Mesendoderm (in vitro differentiated cells): ENCODE measurements around the gene RAB11FIP4.

ENCODE experiments used
- DNase-seq: peaks from one replicate; pipeline ENCODE4 v3.0.0; 2013
- H2AK5ac ChIP-seq: 2 replicates; pipeline ENCODE4 v1.6.1; 2013; ENCODE audit warnings: low read length, inconsistent platforms
- H2BK120ac ChIP-seq: 2 replicates; pipeline ENCODE4 v1.6.1; 2013; ENCODE audit warnings: low read depth, mild to moderate bottlenecking, low read length, moderate library complexity, mixed read lengths
- H2BK15ac ChIP-seq: replicated peaks from 2 replicates; pipeline ENCODE4 v1.6.1; 2013; ENCODE audit warnings: low read depth, mild to moderate bottlenecking, moderate library complexity
- H2BK5ac ChIP-seq: 2 replicates; pipeline ENCODE4 v1.6.1; 2013; ENCODE audit warnings: low read length, inconsistent platforms
- H3K18ac ChIP-seq: 2 replicates; pipeline ENCODE4 v1.6.1; 2013; ENCODE audit warnings: mild to moderate bottlenecking, low read length, mixed read lengths
- H3K23ac ChIP-seq: one replicate; pipeline ENCODE4 v1.6.1; 2013; ENCODE audit warnings: low read length
- H3K27ac ChIP-seq: 2 replicates; pipeline ENCODE4 v1.5.1; 2013; ENCODE audit warnings: low read depth, mild to moderate bottlenecking, inconsistent platforms, low read length, moderate library complexity
- H3K27me3 ChIP-seq: 2 replicates; pipeline ENCODE4 v1.6.1; 2013; ENCODE audit warnings: low read length, control low read depth, mild to moderate bottlenecking, inconsistent platforms; ENCODE audit not compliant: insufficient read depth, poor library complexity
- H3K36me3 ChIP-seq: 2 replicates; pipeline ENCODE4 v1.6.1; 2013; ENCODE audit warnings: low read length, inconsistent platforms; ENCODE audit not compliant: control insufficient read depth, insufficient read depth
- H3K4ac ChIP-seq: one replicate; pipeline ENCODE4 v1.6.1; 2013; ENCODE audit warnings: low read depth, mild to moderate bottlenecking, low read length, moderate library complexity
- H3K4me1 ChIP-seq: 2 replicates; pipeline ENCODE4 v1.6.1; 2013; ENCODE audit warnings: low read depth, low read length, inconsistent platforms; ENCODE audit not compliant: control insufficient read depth
- H3K4me2 ChIP-seq: 2 replicates; pipeline ENCODE4 v1.6.1; 2013; ENCODE audit warnings: low read length
- H3K4me3 ChIP-seq: 2 replicates; pipeline ENCODE4 v1.5.1; 2013; ENCODE audit warnings: mild to moderate bottlenecking, low read length
- H3K56ac ChIP-seq: one replicate; pipeline ENCODE4 v1.6.1; 2013; ENCODE audit warnings: low read length
- H3K79me1 ChIP-seq: 2 replicates; pipeline ENCODE4 v1.6.1; 2013; ENCODE audit warnings: low read length, inconsistent platforms
- H3K79me2 ChIP-seq: 2 replicates; pipeline ENCODE4 v1.6.1; 2013; ENCODE audit warnings: mild to moderate bottlenecking, low read length; ENCODE audit not compliant: control insufficient read depth, insufficient read depth
- H3K9ac ChIP-seq: 2 replicates; pipeline ENCODE4 v1.6.1; 2013; ENCODE audit warnings: low read length, inconsistent platforms
- H4K5ac ChIP-seq: one replicate; pipeline ENCODE4 v1.6.1; 2013; ENCODE audit warnings: low read length
- H4K8ac ChIP-seq: one replicate; pipeline ENCODE4 v1.6.1; 2013; ENCODE audit warnings: low read depth, mild to moderate bottlenecking, control low read depth, low read length, moderate library complexity
- WGBS: extraction: QIAGEN DNeasy Blood & Tissue Kit; methylation state at CpG from one replicate; pipeline ENCODE4 v1.1.7; 2013; ENCODE audit warnings: low lambda C conversion rate, missing lambda C conversion rate; ENCODE audit not compliant: insufficient coverage; ENCODE audit errors: extremely low coverage; 5-methylcytosine and 5-hydroxymethylcytosine counted together

The RAB11FIP4 gene

DNA sequence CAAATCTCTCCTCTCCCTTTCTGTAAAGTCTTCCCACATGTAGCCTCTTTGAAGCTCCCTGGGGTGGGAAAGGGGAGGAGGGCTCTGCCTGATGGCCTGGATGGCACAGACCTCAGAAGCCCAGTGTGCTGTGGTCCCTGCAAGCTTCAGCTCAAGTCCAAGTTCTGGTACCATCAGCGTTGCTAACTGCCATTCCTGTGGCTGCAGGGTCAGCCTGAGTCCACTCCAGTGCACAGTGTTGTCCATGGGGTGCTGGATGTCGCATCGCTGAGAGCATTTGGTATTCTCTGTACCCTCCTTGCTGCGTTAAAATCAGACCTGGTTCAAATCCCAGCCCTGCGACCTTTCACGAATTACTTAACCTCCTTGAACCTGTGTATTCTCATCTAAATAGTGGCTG lies 105.1 kb downstream of the RAB11FIP4 start:
- H2BK5ac ChIP-seq = no peak overlapping the region
- H3K18ac ChIP-seq = no peak overlapping the region
- no peaks in the 10 kb centered on the region for H3K36me3 ChIP-seq
- H3K79me1 ChIP-seq = peaks cover 11% of the 10 kb centered on the region
- no peak overlapping the region for H4K5ac ChIP-seq
- no peak overlapping the region for H2BK120ac ChIP-seq
- no CpG with 5 or more reads among the region's 6 CpGs for WGBS
- no peak for DNase-seq
- no peak overlapping the region for H3K9ac ChIP-seq
- no peaks in the 10 kb centered on the region for H3K27me3 ChIP-seq
- no peak overlapping the region for H3K27ac ChIP-seq
- no peak overlapping the region for H3K4me2 ChIP-seq
- no peak overlapping the region for H2BK15ac ChIP-seq
- H3K79me2 ChIP-seq = peaks cover 4% of the 10 kb centered on the region
- no peak overlapping the region for H3K4ac ChIP-seq
- no peak overlapping the region for H4K8ac ChIP-seq
- H3K4me3 ChIP-seq = no peak overlapping the region
- peaks cover 9% of the 10 kb centered on the region for H3K4me1 ChIP-seq
- H2AK5ac ChIP-seq = no peak overlapping the region
- no peak overlapping the region for H3K56ac ChIP-seq
- H3K23ac ChIP-seq = no peak overlapping the region

DNA sequence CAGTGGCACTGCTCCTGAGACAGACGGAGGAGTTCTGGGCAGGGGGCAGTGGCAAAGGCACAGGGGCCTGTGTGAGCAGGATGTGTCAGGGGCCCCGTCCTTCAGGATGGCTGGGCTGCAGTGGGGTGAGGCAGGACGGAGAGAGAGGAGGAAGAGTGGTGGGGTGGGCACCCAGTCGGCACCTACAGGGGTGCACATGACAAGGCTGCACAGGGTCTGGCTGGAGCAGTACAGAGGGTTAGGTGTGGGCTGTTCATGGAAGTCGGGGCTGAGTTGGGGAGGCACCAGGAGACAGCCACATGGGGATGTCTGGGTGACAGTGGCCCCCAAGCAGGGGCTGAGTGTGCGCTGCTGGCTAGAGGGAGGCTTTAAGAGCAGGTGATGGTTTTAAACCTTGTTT lies 106.0 kb downstream of the RAB11FIP4 start:
- peaks cover 4% of the 10 kb centered on the region for H3K79me2 ChIP-seq
- no peak overlapping the region for H3K56ac ChIP-seq
- H3K23ac ChIP-seq = no peak overlapping the region
- no peak overlapping the region for H4K5ac ChIP-seq
- no peak overlapping the region for H4K8ac ChIP-seq
- H3K4ac ChIP-seq = no peak overlapping the region
- no peak overlapping the region for H2BK5ac ChIP-seq
- no peak overlapping the region for H3K4me3 ChIP-seq
- H3K18ac ChIP-seq = no peak overlapping the region
- peaks cover 7% of the 10 kb centered on the region for H3K79me1 ChIP-seq
- peaks cover 9% of the 10 kb centered on the region for H3K4me1 ChIP-seq
- no peak for DNase-seq
- no peak overlapping the region for H2BK15ac ChIP-seq
- no peaks in the 10 kb centered on the region for H3K27me3 ChIP-seq
- no peak overlapping the region for H3K4me2 ChIP-seq
- no peaks in the 10 kb centered on the region for H3K36me3 ChIP-seq
- no CpG with 5 or more reads among the region's 6 CpGs for WGBS
- H3K9ac ChIP-seq = no peak overlapping the region
- no peak overlapping the region for H2BK120ac ChIP-seq
- H2AK5ac ChIP-seq = no peak overlapping the region
- no peak overlapping the region for H3K27ac ChIP-seq

DNA sequence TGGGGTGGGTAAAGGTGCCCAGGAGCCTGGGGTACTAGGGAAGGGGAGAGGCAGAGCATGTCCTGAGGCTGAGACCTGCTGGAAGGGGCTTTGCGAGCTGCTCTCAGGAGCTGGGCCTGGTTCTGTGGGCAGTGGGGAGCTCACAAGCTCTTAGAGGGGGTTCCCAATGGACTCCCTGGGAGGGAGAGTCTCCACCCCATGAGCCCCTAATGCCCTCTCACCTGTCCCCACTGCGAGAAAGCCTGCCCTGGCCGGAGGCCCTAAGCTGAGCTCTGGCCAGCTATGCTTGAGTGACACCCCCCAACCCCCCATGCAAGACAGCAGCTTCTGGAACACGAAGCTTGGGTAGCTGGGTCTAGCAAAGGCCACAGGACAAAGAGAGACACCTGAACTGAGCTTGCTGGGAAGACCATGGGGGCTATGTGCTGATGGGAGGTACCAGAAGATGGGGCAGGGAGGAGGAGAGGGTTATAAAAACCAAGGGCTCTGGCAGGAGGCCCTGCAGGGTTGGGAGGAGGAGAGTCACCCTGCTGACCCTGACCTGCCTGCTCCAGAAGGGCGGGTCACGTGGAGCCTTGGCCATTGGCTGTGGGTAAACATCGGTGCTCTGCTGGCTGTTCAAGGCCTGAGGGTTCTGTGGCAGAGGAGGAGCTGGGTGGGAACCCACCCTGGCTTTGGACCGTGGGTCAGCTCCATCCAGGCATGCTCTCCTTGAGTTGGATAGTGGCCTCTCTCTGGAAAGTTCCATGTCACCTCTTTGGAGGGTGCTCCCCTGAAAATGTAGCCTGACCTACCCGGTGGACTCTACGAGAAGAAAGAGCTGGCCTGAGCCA lies 106.7 kb downstream of the RAB11FIP4 start:
- H3K18ac ChIP-seq = no peak overlapping the region
- no peak overlapping the region for H2BK15ac ChIP-seq
- H4K8ac ChIP-seq = no peak overlapping the region
- no peak for DNase-seq
- H3K4me3 ChIP-seq = no peak overlapping the region
- peaks cover 4% of the 10 kb centered on the region for H3K79me2 ChIP-seq
- H3K27me3 ChIP-seq = no peaks in the 10 kb centered on the region
- no peak overlapping the region for H3K9ac ChIP-seq
- no peak overlapping the region for H3K27ac ChIP-seq
- H2BK120ac ChIP-seq = no peak overlapping the region
- H3K79me1 ChIP-seq = peaks cover 7% of the 10 kb centered on the region
- H3K4ac ChIP-seq = no peak overlapping the region
- no peak overlapping the region for H2AK5ac ChIP-seq
- H3K4me1 ChIP-seq = peaks cover 9% of the 10 kb centered on the region
- H2BK5ac ChIP-seq = no peak overlapping the region
- H3K56ac ChIP-seq = peak overlapping the region; percentile 7
- H3K4me2 ChIP-seq = no peak overlapping the region
- no peak overlapping the region for H4K5ac ChIP-seq
- H3K23ac ChIP-seq = no peak overlapping the region
- no CpG with 5 or more reads among the region's 10 CpGs for WGBS
- H3K36me3 ChIP-seq = no peaks in the 10 kb centered on the region

- no peak overlapping the region for H3K4me3 ChIP-seq
- H3K56ac ChIP-seq = peak overlapping the region; percentile 54
- H3K36me3 ChIP-seq = no peaks in the 10 kb centered on the region
- H2BK5ac ChIP-seq = no peak overlapping the region
- H3K27me3 ChIP-seq = no peaks in the 10 kb centered on the region
- peak; percentile 55 for DNase-seq
- WGBS = no CpG with 5 or more reads among the region's 11 CpGs
- H2BK120ac ChIP-seq = no peak overlapping the region
- no peak overlapping the region for H2BK15ac ChIP-seq
- no peak overlapping the region for H3K18ac ChIP-seq
- H3K9ac ChIP-seq = peak overlapping the region; percentile 38
- no peak overlapping the region for H4K8ac ChIP-seq
- H3K4me2 ChIP-seq = no peak overlapping the region
- peaks cover 4% of the 10 kb centered on the region for H3K79me1 ChIP-seq
- H3K23ac ChIP-seq = peak overlapping the region; percentile 80
- H4K5ac ChIP-seq = no peak overlapping the region
- H3K4ac ChIP-seq = no peak overlapping the region
- H2AK5ac ChIP-seq = no peak overlapping the region
- H3K4me1 ChIP-seq = peaks cover 7% of the 10 kb centered on the region
- H3K27ac ChIP-seq = no peak overlapping the region
- peaks cover 2% of the 10 kb centered on the region for H3K79me2 ChIP-seq
These were observed 108.5 kb downstream of the RAB11FIP4 start for GRCh38 chr17:31499771-31500554.

DNA sequence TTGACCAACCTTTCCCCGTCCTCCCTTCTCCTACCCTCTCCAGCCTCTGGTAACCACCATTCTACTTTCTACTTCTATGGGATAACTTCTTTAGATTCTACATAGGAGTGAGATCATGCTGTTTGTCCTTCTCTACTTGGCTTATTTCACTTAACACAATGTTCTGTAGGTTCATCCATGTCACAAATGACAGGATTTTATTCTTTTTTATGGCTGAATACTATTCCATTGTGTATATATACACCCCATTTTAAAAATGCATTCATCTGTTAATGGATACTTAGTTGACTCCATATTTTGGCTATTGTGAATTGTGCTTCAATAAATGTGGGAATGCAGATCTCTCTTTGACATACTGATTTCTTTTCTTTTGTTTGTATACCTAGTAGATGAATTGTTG lies 115.0 kb downstream of the RAB11FIP4 start:
- WGBS = no CpG with 5 or more reads among the region's 1 CpG
- H2AK5ac ChIP-seq = no peak overlapping the region
- no peak overlapping the region for H3K56ac ChIP-seq
- H3K4me3 ChIP-seq = no peak overlapping the region
- H3K9ac ChIP-seq = no peak overlapping the region
- no peak overlapping the region for H3K4ac ChIP-seq
- no peaks in the 10 kb centered on the region for H3K36me3 ChIP-seq
- no peaks in the 10 kb centered on the region for H3K27me3 ChIP-seq
- no peak overlapping the region for H3K23ac ChIP-seq
- H4K8ac ChIP-seq = no peak overlapping the region
- no peak overlapping the region for H3K4me2 ChIP-seq
- H2BK5ac ChIP-seq = no peak overlapping the region
- H4K5ac ChIP-seq = no peak overlapping the region
- H2BK15ac ChIP-seq = no peak overlapping the region
- no peak overlapping the region for H3K18ac ChIP-seq
- H2BK120ac ChIP-seq = no peak overlapping the region
- no peaks in the 10 kb centered on the region for H3K79me2 ChIP-seq
- H3K27ac ChIP-seq = no peak overlapping the region
- no peak for DNase-seq
- H3K4me1 ChIP-seq = peaks cover 2% of the 10 kb centered on the region
- peaks cover 3% of the 10 kb centered on the region for H3K79me1 ChIP-seq
